Skeletal muscle cell (primary cell): ENCODE results near the gene SDHAF1.
"Not testable (repeated sequence)": the region's sequence is repeated elsewhere in the genome, so short reads cannot be mapped to it uniquely, and the experiment has no call there.

Experiments
- DNase-seq: peaks from one replicate; pipeline ENCODE4 v3.0.0-alpha.2; 2010; ENCODE audit warnings: low read depth
- H3K4me3 ChIP-seq: 2 replicates; pipeline ENCODE4 v1.5.1; 2011; ENCODE audit warnings: low read depth, mild to moderate bottlenecking, control low read depth, low read length, moderate library complexity

SDHAF1 gene, protein sequence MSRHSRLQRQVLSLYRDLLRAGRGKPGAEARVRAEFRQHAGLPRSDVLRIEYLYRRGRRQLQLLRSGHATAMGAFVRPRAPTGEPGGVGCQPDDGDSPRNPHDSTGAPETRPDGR

DNA sequence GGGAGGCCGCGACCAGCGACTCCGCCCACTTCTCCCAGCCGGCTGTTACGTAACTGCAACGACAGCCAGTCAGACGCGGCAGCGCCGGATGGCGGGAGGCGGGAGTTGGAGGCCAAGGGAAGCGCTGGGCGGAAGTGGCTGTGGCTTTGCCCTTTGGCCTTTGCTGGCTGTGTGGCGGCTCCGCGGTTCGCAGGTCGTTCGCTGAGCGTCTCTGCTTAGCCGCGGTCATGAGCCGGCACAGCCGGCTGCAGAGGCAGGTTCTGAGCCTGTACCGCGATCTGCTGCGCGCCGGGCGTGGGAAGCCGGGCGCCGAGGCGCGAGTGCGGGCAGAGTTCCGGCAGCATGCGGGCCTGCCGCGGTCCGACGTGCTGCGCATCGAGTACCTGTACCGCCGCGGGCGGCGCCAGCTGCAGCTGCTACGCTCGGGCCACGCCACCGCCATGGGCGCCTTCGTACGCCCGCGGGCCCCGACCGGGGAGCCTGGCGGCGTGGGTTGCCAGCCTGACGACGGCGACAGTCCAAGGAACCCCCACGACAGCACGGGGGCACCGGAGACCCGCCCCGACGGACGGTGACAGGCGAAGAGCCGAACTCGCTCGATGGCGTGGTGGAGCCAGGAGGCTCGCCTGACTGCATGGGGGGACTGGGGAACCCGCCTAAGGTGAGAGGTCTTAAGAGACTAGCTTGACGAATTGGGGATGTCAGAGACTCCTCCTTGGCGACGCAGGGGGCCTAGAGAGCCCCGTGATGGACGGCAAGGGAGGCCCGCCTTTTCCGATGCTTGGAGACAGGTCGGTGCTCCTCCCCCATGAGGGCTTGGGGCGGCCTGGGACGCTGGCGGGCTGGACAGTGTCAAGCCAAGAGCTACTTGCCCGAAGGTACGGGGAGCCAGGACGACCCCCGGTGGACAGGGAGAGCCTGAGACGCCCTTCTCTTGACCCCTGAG lies at the start of gene SDHAF1:
TSS of gene SDHAF1 (plus strand) at position 141 of the 946 bp plus-strand sequence. CDS start at position 228, 87 bp downstream.
- peak; percentile 63 for DNase-seq
- H3K4me3 ChIP-seq, result peak within 1 kb of the TSS; percentile 85

DNA sequence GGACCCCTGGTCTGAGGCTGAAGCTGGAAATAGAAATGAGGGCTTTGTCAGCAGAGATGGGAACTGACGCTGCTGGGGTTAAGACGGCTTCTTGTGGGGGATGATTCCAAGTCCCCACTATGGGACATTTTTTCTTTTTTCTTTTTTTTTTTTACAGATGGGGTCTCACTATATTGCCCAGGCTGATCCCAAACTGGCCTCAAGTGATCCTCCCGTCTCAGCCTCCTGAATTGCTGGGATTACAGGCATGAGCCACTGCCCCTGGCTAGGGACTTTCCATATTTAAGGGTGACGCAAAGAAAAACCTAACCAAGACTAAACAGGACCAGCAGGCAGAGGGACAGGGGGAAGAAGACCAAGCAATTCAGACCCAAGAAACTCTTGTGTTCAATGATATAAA lies 48.8 kb upstream of the SDHAF1 start:
- no peak for DNase-seq
- no peak overlapping the region for H3K4me3 ChIP-seq

DNA sequence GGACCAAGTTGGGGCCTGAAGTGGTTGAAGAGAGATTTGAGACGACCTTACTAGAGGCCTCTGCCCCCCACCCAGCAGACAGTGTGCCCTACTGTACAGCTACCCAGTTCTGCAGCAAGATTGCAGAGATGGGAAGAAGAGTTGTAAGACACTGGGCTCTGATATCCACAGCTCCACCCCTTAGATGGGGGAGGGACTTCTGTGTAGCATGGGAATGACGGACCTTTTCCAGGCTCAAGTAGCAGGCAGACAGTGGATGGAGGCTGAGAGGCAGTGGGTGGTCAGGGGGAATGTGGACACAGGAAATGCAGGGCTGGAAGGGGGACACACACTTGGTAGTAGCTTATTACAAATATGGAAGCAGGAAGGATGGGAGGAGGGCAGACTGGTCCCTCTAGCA lies 45.9 kb upstream of the SDHAF1 start:
- no peak for DNase-seq
- no peak overlapping the region for H3K4me3 ChIP-seq

DNA sequence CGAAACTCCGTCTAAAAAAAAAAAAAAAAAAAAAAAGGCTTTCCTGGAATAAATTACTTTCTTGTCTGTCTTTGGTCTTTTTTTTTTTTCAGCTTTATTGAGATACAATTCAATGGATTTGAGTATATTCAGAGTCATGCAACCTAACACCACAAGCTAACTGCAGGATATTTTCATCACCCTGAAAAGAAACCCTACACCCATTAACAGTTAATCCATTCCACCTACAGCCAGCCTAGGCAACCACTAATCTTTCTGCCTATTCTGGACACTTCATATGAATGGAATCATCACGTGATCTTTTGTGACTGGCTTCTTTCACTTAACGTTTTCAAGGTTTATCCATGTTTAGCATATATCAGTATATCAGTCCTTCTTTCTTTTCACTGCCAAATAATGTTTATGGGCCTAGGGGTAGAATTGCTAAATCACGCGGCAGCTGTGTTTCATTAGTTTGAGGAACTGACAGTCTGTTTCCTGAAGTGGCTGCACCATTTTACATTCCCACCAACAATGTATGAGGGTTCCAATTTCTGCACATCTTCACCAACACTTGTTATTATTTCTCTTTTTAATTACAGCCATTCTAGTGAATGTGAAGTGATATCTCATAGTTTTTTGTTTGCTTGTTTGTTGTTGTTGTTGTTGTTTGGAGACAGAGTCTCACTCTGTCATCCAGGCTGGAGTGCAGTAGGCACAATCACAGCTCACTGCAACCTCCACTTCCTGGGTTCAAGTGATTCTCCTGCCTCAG lies 38.9 kb upstream of the SDHAF1 start:
- no peak for DNase-seq
- H3K4me3 ChIP-seq, result no peak overlapping the region

DNA sequence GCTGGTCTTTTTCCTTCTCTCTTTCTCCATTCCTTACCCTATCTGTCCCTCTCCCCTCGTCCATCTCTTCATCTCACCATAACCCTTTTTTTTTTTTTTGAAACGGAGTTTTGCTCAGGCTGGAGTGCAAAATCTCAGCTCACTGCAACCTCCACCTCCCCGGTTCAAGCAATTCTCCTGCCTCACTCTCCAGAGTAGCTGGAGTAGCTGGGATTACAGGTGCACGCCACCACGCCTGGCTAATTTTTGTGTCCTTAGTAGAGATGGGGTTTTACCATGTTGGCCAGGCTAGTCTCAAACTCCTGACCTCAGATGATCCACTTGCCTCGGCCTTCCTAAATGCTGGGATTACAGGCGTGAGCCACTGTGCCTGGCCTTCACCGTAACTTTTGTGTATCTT lies 37.6 kb upstream of the SDHAF1 start:
- H3K4me3 ChIP-seq, DNase-seq: not testable (repeated sequence)

DNA sequence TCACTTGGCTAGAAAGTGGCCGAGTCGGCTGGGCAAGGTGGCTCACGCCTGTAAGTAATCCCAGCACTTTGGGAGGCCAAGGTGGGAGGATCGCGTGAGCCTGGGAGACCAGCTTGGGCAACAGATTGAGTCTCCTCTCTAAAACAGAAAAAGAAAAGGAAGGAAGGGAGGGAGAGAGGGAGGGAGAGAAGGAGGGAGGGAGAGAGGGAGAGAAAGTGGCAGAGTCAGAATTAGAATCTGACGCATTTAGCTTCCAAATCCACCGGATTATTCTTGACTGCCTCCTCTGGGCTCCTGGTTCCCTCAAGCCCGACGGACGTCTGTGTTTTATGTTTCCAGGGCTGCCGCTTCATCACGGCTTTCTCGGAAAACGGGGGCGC lies 36.3 kb upstream of the SDHAF1 start:
- no peak overlapping the region for H3K4me3 ChIP-seq

DNA sequence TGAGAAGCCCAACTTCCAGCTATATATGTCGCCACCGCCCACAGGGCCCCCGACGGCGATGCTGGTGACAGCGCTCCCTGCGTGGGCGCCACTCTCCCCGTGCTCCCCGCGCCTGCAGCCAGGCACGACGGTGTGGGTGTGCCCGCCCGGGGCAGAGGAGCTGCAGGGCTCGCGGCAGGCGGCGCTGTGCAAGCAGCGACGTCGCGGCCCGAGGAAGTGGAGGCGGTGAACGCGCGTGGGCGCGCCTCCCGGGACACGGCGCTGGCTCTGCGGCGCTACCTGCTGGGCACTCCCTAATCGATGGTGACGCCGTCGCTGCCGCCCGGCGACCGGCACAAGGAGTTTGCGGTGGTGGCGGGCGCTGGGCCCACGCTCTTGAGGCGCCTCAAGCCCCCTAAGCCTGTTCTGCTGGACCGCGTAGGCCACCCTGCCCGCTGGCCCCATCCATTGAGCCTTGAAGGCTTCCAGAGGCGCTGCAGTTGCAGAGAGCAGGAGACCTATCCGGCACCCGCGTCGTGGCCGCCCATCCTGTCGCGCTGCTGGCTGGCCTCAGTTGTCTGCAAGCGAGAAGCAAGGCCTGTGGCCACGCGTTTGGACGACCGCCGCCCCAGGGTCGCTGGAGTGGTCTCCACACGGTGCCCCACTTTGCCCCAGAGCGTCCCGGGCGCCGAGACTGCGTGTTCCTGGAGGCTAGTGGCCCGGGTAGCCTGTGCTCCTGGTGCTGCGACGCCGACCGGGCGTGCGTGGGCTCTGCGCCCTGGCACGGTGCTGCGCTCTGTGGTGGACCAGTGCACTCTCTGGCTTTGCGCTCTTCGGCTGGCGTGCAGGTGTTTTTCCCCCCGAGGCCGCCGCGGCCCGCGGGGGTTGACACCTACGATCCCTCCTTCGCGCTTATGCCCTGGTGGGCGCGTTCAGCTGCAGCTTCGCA lies 35.7 kb upstream of the SDHAF1 start:
- no peak for DNase-seq
- no peak overlapping the region for H3K4me3 ChIP-seq

More for the DNA sequence above, 36.3 kb upstream of the SDHAF1 start:
- no peak for DNase-seq

DNA sequence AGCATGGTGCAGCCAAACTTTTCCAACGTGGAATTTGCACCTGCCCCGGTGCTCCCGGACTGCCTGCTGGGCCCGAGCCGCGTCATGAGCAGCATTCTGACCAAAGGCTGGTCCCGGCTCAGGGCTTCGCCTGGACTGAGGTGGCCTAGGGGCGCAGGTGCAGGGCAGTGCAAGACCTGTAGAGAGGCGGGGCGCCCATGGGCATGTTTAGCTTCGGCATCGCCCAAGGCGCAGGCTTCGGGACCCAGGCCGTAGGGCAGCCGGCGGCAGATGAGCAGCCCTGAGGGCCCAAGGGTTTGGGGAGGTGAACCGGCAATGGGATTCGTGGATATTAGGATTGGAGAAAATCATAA lies 35.0 kb upstream of the SDHAF1 start:
- no peak overlapping the region for H3K4me3 ChIP-seq
- DNase-seq, result no peak

DNA sequence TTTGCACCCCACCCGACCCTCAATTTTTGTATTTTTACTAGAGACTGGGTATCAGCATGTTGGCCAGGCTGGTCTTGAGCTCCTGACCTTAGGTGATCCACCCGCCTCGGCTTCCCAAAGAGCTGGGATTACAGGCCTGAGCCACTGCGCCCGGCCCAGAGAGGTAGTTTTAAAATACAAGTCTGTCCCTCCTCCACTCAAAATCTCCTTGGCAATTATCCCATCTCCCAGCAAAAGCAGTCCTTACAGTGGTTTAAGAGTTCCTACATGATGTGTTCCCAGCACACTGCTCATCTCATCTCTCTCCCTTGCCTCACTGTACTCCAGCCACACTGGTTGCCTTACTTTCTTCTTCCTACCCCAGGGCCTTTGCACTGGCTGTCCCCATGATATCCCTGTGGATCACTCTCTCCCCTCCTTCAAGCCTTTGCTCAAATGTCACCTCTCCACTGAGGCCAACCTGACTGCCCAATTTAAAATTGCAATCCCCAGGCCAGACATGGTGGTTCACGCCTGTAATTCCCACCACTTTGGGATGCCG lies 34.5 kb upstream of the SDHAF1 start:
- no peak for DNase-seq

DNA sequence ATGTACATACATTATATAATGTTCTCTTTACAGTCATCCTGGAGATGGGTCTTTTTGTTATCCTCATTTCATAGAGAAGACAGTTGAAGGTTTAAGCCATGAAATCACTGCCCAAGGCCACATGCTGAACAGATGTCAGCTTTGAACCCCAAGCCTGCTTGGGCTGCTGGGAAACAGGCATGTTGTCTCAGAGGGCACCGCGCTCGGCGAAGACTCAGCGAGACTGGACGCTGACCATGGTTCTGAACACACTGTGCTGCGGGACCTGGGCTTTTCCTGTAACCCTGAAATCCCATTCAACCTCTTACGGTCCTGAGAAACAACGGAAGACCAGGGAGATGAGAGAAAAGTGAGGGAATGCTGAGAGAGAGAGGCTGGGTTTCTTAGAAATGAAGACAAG lies 31.5 kb upstream of the SDHAF1 start:
- DNase-seq, result peak; percentile 22

More for the DNA sequence above, 34.5 kb upstream of the SDHAF1 start:
- no peak overlapping the region for H3K4me3 ChIP-seq

DNA sequence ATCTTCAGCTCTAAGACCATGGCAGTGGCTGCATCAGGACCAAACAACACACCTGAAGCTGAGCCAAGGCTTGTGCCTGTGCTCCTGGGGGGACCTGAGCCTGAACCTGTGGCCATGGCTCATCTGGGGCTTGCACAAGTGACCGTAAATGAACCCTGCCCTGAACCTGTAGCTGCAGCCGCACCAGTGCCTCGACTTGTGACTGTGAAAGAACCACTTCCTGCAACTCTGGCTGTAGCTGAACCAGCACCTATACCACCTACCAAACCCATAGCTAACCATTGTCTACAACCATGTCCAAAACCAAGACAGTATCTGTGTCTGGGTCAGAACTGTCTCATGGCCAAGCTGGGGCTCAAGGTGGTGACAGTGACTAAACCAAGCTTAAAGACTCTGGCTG lies 28.2 kb upstream of the SDHAF1 start:
- no peak overlapping the region for H3K4me3 ChIP-seq
- no peak for DNase-seq

More for the DNA sequence above, 31.5 kb upstream of the SDHAF1 start:
- no peak overlapping the region for H3K4me3 ChIP-seq

DNA sequence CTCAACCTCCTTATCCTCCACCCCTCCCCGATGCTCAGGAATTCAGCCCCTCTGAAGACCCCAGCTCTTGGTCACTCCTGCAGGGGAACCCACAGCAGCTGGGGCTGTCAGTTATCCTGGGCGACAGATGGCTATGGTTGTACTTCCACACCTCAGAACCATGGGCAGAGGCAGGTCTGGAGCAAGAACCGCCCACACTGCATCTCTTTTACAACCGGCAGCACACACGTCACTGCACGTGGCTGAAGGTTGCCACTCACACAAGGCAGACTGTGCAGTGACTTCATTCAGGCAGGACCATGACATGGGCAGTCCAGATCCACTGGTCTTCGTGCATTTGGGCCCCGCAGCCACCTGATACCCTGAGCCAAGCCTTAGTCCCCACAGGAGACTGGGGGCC lies 21.5 kb upstream of the SDHAF1 start:
- no peak for DNase-seq
- H3K4me3 ChIP-seq, result no peak overlapping the region

DNA sequence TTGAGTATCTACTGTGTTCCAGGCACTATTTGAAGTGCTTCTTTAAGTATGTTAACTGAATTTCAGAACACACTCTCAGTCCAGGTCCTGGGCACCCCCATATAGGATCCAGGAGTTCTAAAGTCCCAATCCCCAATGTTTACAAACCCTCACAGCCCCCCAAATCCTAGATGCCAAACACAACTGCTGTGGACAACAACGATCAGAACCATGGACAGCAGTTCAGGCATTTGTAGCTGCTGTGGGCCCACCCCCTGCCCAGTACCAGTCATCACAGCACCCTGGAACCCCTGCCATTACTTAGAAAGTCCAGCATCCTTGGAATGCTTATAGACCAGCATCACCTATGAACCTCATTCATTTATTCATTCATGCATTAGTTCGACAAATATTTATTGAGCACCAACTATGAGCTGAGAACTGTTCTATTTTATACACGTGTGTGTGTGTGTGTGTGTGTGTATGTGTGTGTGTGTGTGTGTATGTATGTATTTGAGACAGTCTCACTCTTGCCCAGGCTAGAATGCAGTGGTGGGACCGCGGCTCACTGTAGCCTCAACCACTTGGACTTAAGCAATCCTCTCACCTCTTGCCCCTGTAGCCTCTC lies 19.3 kb upstream of the SDHAF1 start:
- no peak for DNase-seq
- H3K4me3 ChIP-seq, result no peak overlapping the region

DNA sequence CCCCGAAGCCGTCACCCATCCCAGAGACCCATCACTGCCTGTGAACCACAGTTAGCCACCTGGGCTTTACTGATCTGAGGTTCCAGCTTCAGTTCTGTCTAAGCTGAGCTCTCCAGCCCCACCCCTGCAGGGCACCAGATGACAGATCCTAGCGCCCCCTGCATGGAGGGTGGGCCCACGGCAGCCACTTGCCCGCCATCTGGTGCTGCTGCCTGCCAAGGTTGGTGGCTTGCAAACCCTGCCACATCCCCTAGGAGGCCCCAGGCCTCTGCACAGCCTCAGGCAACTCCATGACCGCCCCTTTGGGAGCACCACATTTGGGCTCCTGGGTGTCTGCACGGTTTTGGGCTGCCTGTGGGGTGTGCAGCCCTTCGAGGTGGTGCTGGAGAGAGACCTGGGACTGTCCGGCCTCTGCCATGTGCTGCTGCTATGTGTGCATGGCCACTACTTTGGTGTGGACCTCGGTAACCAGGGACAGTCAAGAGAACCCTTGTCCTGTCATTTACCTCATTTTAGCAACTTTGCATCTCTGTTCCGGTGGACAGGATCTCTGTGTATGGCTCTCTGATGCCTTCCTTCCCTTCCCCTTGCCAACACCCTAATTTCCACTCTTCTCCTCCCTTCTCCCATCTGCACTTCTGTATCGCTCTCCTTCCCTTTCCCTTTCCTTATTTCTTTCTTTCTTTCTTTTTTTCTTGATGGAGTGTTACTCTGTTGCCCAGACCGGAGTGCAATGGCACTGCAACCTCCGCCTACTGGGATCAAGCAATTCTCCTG lies 17.4 kb upstream of the SDHAF1 start:
- DNase-seq, result no peak

DNA sequence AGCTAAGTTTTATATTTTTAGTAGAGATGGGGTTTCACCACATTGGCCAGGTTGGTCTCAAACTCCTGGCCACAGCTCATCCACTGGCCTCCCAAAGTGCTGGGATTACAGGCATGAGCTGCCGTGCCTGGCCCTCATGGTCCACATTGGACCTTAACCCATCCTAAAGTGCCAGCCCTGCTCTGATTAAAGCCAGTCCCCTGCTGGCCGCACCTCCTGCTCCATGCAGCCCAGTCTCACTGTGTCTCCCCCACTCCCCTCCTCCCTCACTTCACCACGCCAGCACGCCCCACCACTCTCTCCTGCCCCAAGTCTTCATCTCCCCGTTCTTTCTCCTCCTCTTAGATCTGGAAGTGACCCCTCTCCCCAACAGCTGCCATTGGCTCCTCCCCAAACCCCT lies 16.7 kb upstream of the SDHAF1 start:
- no peak for DNase-seq
- no peak overlapping the region for H3K4me3 ChIP-seq

More for the DNA sequence above, 17.4 kb upstream of the SDHAF1 start:
- H3K4me3 ChIP-seq, result no peak overlapping the region

DNA sequence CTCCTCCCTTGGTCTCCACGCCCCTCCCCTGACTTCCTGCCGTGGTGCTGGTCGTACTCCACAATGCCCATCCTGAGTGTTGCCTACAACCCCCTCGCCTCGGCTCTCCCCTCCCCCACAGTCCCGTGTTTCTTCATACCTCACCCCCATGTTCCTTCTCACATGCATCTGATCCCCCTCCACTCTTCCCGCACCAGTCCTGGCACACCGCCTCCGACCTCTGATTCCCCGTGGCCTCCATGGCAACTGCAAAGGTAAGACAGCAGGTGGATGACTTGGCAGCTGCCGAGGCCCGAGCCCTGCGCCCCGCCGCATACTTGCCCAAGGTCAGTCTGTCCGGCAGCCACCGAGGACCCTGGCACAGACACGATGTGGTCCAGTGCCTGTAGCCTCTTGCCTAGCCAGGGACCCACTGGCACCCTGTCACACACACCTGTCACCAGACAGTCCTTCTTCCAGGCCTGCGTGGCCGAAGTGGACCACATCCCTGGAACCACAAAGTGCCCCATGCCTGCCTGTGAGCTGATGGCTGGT lies 16.1 kb upstream of the SDHAF1 start:
- no peak overlapping the region for H3K4me3 ChIP-seq
- no peak for DNase-seq

DNA sequence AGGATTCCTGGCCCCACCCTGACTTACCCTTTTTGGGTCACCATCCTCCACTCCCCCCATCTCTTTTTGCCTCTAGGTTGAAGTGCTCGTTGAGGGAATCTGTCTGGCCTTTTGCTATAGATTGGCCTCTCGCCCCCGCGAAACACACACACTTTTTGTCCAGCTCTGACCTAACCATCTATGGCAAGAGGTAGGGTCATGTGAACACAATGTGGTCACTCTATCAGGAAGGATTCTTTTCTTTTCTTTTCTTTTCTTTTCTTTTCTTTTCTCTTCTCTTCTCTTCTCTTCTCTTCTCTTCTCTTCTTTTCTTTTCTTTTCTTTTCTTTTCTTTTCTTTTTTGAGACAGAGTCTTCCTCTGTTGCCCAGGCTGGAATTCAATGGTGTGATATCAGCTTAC lies 14.0 kb upstream of the SDHAF1 start:
- H3K4me3 ChIP-seq, DNase-seq: not testable (repeated sequence)

DNA sequence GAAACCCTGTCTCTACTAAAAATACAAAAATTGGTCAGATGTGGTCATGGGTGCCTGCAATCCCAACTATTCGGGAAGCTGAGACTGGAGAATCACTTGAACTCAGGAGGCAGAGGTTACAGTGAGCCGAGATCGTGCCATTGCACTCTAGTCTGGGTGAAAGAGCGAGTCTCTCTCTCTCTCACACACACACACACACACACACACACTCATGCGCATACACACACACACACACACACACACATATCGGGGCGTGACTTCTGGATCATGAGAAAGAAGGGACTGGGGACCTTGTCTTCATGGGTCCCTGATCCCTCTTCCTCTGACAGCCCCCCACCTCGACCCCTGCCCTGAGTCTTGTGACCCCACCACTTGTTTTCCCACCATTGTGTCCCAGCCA lies 11.8 kb upstream of the SDHAF1 start:
- no peak for DNase-seq
- no peak overlapping the region for H3K4me3 ChIP-seq
